ACC112 (cell line): ENCODE results near the gene HS6ST3.

Source experiments
- H2AFZ ChIP-seq: fragments of 200-600 bp; sonication (generic); one replicate; pipeline ENCODE4 v1.6.0; 2017; ENCODE audit warnings: antibody characterized with exemption, low read length; ENCODE audit not compliant: unreplicated experiment
- H3K27ac ChIP-seq: fragments of 200-600 bp; sonication (generic); 2 replicates; pipeline ENCODE4 v1.5.1; 2014; ENCODE audit warnings: low read depth, mild to moderate bottlenecking, antibody characterized with exemption, low read length, moderate library complexity
- H3K27me3 ChIP-seq: fragments of 200-600 bp; sonication (generic); 2 replicates; pipeline ENCODE4 v1.6.1; 2014; ENCODE audit warnings: mild to moderate bottlenecking, antibody characterized with exemption, low read length, moderate library complexity, mixed read lengths; ENCODE audit not compliant: insufficient read depth
- H3K36me3 ChIP-seq: fragments of 200-600 bp; sonication (generic); 2 replicates; pipeline ENCODE4 v1.6.1; 2016; ENCODE audit warnings: mild to moderate bottlenecking, antibody characterized with exemption, low read length, moderate library complexity, mixed read lengths; ENCODE audit not compliant: insufficient read depth
- H3K4me1 ChIP-seq: fragments of 200-600 bp; sonication (generic); one replicate; pipeline ENCODE4 v1.6.1; 2016; ENCODE audit warnings: low read length, mixed read lengths; ENCODE audit not compliant: insufficient read depth, unreplicated experiment, control insufficient read depth
- H3K4me3 ChIP-seq: fragments of 200-600 bp; sonication (generic); 2 replicates; pipeline ENCODE4 v1.5.1; 2014; ENCODE audit warnings: mild to moderate bottlenecking, low read depth, low read length
- H3K79me2 ChIP-seq: fragments of 200-600 bp; sonication (generic); one replicate; pipeline ENCODE4 v1.6.0; 2016; ENCODE audit warnings: low read length; ENCODE audit not compliant: control insufficient read depth, unreplicated experiment, insufficient read depth

The HS6ST3 gene

GRCh38 chr13:96525715-96526114 lies 435.8 kb downstream of the HS6ST3 start:
- Histone ChIP-seq H3K27me3 (no peaks in the 10 kb centered on the region), H3K27ac (no peak overlapping the region), H3K79me2 (no peaks in the 10 kb centered on the region), H3K36me3 (no peaks in the 10 kb centered on the region), H3K4me3 (no peak overlapping the region), H2AFZ (no peak overlapping the region), H3K4me1 (no peaks in the 10 kb centered on the region)

GRCh38 chr13:96527497-96527896 lies 437.6 kb downstream of the HS6ST3 start:
- Histone ChIP-seq H2AFZ (no peak overlapping the region), H3K36me3 (no peaks in the 10 kb centered on the region), H3K4me1 (no peaks in the 10 kb centered on the region), H3K27me3 (no peaks in the 10 kb centered on the region), H3K4me3 (no peak overlapping the region), H3K79me2 (no peaks in the 10 kb centered on the region), H3K27ac (no peak overlapping the region)

GRCh38 chr13:96532804-96533203 lies 442.9 kb downstream of the HS6ST3 start:
- Histone ChIP-seq H3K27me3 (no peaks in the 10 kb centered on the region), H3K27ac (no peak overlapping the region), H3K36me3 (no peaks in the 10 kb centered on the region), H2AFZ (peak overlapping the region; percentile 48), H3K4me3 (no peak overlapping the region), H3K79me2 (no peaks in the 10 kb centered on the region), H3K4me1 (no peaks in the 10 kb centered on the region)

- Histone ChIP-seq H3K27ac (no peak overlapping the region), H3K4me3 (no peak overlapping the region), H2AFZ (no peak overlapping the region), H3K4me1 (no peaks in the 10 kb centered on the region), H3K79me2 (no peaks in the 10 kb centered on the region), H3K36me3 (no peaks in the 10 kb centered on the region), H3K27me3 (no peaks in the 10 kb centered on the region)
Measured at GRCh38 chr13:96533408-96533807, 443.5 kb downstream of the HS6ST3 start.

GRCh38 chr13:96539791-96540190 lies 449.9 kb downstream of the HS6ST3 start:
- H3K4me1 ChIP-seq: no peaks in the 10 kb centered on the region
- no peaks in the 10 kb centered on the region for H3K36me3 ChIP-seq
- H3K27me3 ChIP-seq: no peaks in the 10 kb centered on the region
- no peak overlapping the region for H3K4me3 ChIP-seq
- H2AFZ ChIP-seq: no peak overlapping the region
- no peaks in the 10 kb centered on the region for H3K79me2 ChIP-seq
- no peak overlapping the region for H3K27ac ChIP-seq

- Histone ChIP-seq H2AFZ (no peak overlapping the region), H3K79me2 (no peaks in the 10 kb centered on the region), H3K36me3 (no peaks in the 10 kb centered on the region), H3K4me3 (no peak overlapping the region), H3K4me1 (no peaks in the 10 kb centered on the region), H3K27ac (no peak overlapping the region), H3K27me3 (no peaks in the 10 kb centered on the region)
Measured at GRCh38 chr13:96540670-96541069, 450.8 kb downstream of the HS6ST3 start.

GRCh38 chr13:96542986-96543385 lies 453.1 kb downstream of the HS6ST3 start:
- Histone ChIP-seq H3K79me2 (no peaks in the 10 kb centered on the region), H3K27me3 (no peaks in the 10 kb centered on the region), H3K4me1 (no peaks in the 10 kb centered on the region), H3K4me3 (no peak overlapping the region), H3K36me3 (no peaks in the 10 kb centered on the region), H3K27ac (no peak overlapping the region), H2AFZ (no peak overlapping the region)

GRCh38 chr13:96544957-96545356 lies 455.1 kb downstream of the HS6ST3 start:
- H2AFZ ChIP-seq: no peak overlapping the region
- H3K4me1 ChIP-seq: no peaks in the 10 kb centered on the region
- no peaks in the 10 kb centered on the region for H3K79me2 ChIP-seq
- H3K4me3 ChIP-seq: no peak overlapping the region
- H3K27ac ChIP-seq: no peak overlapping the region
- H3K27me3 ChIP-seq: no peaks in the 10 kb centered on the region
- H3K36me3 ChIP-seq: no peaks in the 10 kb centered on the region

- Histone ChIP-seq H2AFZ (no peak overlapping the region), H3K79me2 (no peaks in the 10 kb centered on the region), H3K4me1 (no peaks in the 10 kb centered on the region), H3K4me3 (no peak overlapping the region), H3K36me3 (no peaks in the 10 kb centered on the region), H3K27ac (no peak overlapping the region), H3K27me3 (no peaks in the 10 kb centered on the region)
Measured at GRCh38 chr13:96546463-96546862, 456.6 kb downstream of the HS6ST3 start.

- H3K4me3 ChIP-seq: no peak overlapping the region
- no peak overlapping the region for H2AFZ ChIP-seq
- no peaks in the 10 kb centered on the region for H3K36me3 ChIP-seq
- H3K27me3 ChIP-seq: no peaks in the 10 kb centered on the region
- no peaks in the 10 kb centered on the region for H3K4me1 ChIP-seq
- no peak overlapping the region for H3K27ac ChIP-seq
- no peaks in the 10 kb centered on the region for H3K79me2 ChIP-seq
Measured at GRCh38 chr13:96551546-96551945, 461.6 kb downstream of the HS6ST3 start.

- Histone ChIP-seq H3K79me2 (no peaks in the 10 kb centered on the region), H3K36me3 (no peaks in the 10 kb centered on the region), H3K27me3 (no peaks in the 10 kb centered on the region), H3K4me3 (no peak overlapping the region), H3K4me1 (no peaks in the 10 kb centered on the region), H3K27ac (no peak overlapping the region), H2AFZ (no peak overlapping the region)
Measured at GRCh38 chr13:96552559-96552958, 462.7 kb downstream of the HS6ST3 start.
